NT2/D1 (cell line): Measurements from ENCODE around the gene CARD11.

Experiments
- YY1 ChIP-seq: IDR thresholded peaks from 2 replicates; pipeline ENCODE4 v1.6.1; 2011; ENCODE audit not compliant: insufficient read length, insufficient read depth
- ZNF274 ChIP-seq: IDR thresholded peaks from 2 replicates; pipeline ENCODE4 v1.6.1; 2011; ENCODE audit warnings: mild to moderate bottlenecking, low read depth, low read length

GRCh38 chr7:2924866-2925840 lies 118.5 kb downstream of the CARD11 start:
- TF ChIP-seq YY1: no peak
- TF ChIP-seq ZNF274: no peak
